GM21576 (cell line): ENCODE measurements around the gene PPP2R2D.

Experiments used
- ATAC-seq: cut with Tn5 transposase; IDR thresholded peaks from one replicate; pipeline ENCODE4 v1.9.1; 2021; ENCODE audit warnings: mild to moderate bottlenecking, moderate library complexity; ENCODE audit not compliant: unreplicated experiment

PPP2R2D gene

DNA sequence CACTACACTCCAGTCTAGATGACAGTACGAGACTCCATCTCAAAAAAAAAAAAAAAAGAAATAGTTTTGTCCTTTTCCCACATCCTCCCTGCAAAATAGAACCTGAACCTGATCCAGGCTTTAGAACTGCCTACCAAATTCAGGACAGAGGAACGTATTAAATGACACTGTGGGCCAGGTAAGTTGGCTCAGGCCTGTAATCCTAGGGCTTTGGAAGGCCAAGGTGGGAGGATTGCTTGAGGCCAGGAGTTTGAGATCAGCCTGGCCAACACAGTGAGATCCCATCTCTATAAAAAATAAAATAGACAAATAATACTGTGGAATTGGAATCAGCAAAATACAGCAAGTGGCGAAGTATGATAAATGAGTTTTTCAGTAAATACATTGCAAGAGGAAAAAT is 90.9 kb downstream of the PPP2R2D start:
- no peak for ATAC-seq

DNA sequence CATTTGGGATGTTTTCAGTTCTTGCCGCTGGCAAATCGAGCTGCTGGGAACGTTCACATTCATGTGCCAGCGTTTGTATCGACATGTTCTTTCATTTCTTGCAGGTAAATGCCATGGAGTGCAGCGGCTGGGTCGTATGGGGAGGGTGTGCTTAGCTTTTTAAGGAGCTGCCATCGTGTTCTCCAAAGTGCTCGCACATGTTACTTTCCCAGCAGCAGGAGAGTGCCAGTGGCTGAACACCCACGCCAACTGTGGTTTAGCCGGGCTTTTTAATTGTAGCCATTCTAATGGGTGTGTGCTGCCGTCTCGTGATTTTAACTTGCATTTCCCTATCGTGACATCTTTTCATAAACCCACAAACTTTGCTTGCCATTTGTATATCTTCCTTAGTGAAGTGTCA is 92.5 kb downstream of the PPP2R2D start:
- no peak for ATAC-seq

DNA sequence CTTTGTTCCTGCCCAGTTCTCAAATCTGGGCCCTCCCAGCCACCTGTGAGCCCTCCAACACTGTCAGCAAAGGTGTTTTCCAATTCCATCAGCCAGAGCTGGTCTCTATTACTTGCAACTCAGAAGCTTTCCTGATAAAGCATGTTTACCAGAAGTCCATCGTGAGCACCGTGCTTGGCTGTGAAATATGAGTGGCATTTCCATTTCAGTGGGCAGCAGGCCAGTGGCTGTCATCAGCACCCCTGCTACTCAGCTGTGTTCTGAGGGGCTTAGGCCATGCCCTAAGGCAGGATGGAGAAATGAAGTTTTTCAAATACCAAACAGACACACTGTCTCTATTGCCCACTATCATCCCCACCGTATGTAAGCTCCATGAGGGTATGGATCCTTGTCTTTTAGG is 93.6 kb downstream of the PPP2R2D start:
- ATAC-seq = no peak

DNA sequence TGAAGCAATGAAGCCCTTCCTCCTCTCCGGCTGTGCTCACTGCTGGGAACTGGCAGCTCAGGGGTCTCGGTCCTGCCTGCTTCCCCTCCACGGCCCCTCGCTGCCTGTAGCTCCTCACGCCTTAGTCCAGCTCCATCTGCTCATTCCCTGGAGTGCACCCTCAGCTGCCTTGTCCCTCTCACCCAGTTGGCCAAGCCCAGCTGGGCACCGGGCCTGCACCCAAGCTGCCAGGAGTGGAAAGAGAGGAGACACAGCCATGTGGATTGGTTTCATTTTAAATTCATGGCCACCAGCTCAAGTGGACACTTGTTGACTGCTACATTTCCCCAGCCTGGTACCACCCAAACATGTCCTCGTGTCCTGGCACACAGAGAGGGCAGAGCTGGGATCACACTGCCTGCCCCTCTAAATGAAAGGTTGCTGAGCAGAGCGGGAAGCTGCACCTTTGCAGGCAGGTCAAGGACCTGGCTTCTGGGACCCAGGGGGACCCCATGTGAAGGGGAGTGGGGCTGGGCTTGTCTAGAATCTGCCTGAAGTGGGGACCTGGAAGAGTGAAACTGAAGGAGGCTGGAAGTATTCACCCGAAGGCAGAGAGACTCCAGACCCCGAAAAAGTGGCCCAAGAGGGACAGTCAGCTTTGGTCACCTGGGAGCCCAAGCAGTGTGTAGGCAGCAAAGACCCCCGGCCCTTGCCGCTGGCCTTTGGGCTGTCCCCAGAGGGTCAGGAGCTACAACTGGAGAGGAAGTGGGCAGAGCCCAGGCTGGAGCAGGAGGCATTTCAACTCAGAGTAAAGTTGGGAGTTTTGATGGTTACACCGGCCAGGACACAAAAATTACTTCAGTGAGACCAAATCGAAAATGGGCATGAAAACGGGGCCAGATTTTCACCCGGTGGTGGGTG is 95.9 kb downstream of the PPP2R2D start:
- no peak for ATAC-seq

DNA sequence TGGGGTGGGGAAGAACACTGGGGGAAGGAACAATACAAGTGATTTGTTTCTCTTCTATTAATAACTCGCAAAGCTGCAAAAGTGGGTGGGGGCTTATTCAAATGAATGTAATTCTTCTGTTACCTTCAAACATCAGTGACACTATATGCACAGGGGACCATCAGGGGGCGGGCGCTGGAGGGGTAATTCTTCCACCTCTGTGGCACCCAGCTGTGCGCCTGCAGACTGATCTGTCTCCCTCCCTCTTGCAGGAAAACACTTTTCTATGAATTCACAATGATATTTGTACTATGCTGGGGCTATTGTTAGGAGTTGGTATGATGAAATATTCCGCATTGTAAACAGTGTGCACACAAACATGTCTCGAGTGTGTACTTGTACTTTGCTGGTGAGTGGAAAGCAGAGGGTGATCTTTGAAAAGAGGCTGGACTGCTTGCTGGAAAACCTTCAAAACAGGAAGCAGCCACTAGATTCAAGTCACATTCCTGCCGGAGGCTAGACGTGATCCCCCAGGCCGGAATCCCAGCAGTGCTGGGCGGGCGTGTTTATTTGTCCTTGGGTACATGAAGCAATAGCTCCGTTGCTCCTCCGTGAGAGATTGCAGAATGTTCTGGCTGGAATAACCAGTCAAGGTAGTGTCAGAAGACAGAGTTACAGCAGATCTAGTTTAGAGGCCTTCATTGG is 96.7 kb downstream of the PPP2R2D start:
- ATAC-seq = no peak

DNA sequence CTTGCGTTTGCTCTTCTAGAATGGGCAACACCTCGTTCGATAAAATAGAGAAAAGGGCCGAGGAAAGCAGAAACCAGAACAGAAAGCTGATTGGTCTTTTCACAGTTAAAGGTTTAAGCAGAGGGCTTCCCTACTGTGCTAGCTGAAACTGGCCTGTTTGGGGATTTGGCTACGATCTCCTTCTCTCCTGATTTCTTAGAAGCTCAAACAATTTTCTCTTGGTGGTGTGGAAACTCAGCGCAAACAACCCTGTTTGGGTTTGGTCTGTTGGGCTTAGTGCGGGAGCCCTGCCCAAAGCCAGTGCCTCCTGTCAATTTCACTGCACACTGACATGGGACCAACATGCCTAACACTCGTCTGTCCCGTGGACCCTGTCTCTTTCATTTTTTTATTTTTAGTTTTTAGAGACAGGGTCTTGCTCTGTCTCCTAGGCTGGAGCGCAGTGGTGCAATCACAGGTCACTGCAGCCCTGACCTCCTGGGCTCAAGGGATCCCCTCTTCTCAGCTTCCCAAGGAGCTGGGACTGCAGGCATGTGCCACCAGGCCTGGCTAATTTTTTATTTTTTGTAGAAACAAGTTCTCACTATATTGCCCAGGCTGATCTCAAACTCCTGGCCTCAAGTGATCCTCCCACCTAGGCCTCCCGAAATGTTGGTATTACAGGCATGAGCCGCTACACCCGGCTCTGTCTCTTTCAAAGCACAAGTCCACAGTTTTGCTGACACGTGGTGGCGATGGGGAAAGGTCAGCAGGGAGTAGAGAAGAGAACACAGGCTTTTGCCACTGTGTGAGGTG is 97.4 kb downstream of the PPP2R2D start:
- no peak for ATAC-seq

DNA sequence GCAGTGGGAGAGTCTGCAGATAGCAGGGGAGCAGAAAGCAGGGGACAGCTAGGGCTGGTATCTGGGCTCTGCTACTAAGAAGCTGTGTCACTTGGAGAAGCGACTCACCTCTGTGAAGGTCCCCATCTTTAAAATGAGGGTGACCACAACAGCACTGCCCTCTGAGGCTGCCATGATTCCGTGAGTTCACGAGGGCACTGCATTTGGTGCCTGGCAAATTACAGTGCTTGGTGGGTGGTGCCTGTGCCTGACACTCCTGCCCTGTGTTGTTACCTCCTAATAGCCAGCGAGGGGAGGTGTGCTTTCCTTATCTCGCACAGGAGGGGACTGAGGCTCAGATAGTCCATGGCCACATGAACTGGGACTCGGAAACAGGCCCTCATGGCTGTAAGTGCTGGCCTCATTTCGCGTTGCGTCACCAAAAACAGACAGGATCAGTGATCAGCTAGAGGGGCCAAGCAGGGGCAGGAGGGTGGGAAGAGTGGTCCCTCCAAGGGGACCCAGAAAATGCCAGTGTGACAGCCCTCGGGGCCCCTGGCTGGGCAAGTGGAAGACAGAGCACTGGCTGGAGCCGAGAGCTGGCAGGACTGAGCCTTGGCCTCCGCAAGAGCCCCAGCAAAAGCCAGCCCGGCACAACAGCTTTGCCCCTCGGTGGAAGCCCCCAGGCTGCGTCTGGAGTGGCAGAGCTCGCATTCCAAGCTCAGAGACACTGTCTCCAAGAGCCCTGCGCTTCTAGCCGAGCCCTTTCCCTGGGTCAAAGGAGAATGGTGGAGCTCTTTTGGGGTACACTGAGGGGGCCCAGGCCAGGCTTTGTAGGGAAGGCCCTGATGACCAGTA is 98.3 kb downstream of the PPP2R2D start:
- ATAC-seq = no peak

DNA sequence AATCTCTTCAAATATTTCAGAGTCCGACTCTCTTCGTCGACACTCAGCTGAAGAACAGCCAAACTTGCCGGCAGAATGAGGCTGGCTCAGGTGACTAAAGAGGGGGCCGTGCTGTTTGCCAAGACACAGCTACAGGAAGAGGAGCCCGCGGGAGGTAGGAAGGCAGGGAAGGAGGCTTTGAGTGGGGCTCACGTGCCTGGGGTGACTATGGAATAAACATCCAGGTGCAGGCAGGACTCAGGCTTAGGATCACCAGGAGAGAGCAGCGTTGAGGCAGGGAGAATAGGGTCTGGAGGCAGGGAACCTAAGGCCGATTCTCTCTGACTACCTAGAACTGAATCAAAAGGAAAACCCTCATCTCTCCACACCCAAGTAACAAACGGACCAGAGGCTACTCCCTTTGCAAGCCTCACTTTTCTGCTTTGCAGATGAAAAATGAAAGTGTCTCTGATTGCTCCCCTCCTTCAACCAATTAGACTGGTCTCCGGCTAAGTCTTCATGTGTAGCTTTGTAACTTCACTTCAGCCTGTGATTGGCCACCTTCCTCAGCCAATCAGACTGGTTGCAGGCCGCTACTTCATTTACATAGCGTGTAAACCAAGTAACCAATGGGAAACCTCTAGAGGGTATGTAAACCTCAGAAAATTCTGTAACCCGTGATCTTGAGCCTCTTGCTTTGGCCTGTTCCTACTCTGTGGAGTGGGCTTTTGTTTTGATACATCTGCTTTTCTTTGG is 100.6 kb downstream of the PPP2R2D start:
- no peak for ATAC-seq

DNA sequence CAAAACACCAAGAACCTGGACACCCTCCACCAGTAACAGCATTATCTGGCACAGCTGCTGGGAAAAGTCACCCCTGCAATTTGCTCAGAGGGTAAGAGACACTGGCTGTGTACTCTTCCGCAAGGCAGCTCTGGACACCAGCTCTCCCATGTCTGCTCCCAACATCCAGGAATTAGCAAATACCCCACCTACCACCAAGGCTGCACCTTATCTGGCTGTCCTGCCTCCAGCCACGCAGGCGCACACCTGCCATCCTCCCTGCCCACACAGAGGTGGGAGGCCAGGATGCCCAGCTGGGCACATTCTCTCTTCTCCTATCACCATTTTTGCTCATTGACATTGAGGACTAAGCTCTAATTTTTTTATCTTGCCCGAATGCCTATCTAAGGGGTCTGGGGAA is 101.2 kb downstream of the PPP2R2D start:
- ATAC-seq = no peak

DNA sequence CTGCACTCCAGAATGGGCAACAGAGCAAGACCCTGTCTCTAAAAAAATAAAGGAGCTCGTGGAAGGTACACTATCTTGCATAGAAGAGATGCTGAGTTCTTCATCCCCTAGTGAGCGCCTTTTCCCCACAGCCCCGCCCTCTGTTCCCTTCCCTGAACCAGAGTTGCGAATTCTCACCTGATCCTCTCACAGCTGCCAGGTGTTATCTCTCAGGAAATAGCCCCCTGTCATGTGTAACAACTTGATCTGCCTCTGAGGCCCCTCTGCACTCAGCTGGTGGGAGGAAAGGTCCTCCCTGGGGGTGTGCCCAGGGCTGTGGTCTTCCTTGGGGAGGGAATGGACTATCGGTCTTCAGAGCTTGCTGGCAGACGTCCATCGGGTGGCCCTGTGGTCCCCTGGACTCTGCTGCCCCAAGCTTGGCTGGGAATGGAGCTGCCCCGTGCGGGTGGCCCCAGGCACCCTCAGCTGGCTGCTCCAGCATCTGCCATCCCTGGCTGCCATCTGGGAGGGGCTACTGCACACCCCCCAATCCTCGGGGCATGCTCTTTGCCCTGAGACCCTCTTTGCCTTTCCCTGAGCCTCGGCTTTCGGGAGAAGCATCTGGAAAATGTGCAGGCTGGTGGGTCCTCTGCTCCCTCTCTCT is 102.6 kb downstream of the PPP2R2D start:
- no peak for ATAC-seq

DNA sequence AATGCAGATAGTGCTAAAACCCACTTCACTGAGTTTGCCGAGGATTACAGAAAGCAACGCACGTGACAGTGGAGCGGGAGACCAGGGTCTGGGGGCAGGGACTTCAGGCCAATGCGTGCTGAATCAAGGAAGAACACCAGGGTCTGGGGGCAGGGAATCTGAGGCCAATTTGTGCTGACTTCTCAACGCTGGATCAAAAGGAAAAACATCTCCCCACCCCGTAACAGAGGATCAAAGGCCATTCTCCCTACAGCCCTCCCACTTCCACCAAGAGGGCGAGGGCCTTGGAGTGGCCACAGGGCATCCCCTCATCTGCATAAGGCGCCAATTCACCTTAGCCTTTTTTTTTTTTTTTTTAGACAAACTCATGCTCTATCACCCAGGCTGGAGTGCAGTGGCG is 103.2 kb downstream of the PPP2R2D start:
- ATAC-seq = no peak

DNA sequence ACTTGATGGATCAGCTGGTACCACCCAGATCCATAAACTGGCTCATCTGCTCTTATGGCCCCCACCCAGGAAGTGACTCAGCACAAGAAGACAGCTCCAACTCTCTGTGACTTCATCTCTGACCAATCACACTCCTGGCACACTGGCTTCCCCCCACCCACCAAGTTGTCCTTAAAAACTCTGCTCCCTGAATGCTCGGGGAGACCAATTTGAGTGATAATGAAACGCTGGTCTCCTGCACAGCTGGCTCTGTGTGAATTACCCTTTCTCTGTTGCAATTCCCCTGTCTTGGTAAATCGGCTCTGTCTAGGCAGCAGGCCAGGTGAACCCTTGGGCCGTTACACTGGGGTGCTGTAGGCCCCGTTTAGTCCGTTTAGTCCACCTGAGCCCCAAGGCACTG is 104.3 kb downstream of the PPP2R2D start:
- no peak for ATAC-seq

DNA sequence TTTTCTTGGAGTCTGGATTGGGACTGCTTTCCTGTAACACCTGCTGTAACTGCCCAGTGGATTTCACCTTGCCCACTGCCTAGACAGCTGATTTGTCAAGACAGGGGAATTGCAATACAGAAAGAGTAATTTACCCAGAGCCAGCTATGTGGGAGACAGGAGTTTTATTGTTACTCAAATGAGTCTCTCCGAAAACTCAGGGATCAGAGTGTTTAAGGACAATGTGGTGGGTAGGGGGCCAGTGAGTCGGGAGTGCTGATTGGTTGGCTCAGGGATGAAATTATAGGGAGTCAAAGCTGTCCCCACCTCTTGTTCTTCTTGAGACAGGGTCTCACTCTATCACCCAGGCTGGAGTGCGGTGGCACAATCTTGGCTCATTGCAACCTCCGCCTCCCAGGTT is 106.2 kb downstream of the PPP2R2D start:
- no peak for ATAC-seq

DNA sequence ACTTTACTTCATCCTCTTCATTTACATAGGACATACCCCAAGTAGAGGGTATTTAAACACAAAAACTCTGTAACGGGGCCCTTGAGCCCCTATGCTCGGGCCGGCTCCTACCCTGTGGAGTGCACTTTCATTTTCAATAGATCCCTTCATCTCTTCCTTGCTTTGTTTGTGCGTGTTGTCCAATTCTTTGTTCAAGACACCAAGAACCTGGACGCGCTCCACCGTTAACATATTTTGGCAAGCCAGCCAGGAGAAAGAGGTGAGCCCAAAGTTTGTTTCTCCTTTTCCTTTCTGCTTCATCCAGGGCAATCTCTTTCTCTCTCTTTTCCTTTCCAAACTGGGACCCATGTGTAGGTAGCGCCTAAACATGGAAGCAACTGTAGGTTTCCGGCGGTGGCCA is 106.9 kb downstream of the PPP2R2D start:
- no peak for ATAC-seq
